CD4-positive, alpha-beta T cell (primary cell): ENCODE data around the gene RARG. TPM values are rescaled to one million over a fixed set of nuclear protein-coding genes. Genes with fewer than 3 reads are reported as not detected.

Source experiments
- ATAC-seq: fragments of 200-7000 bp; cut with Tn5 transposase; one replicate; pipeline ENCODE4 v1.10.0; 2022; ENCODE audit warnings: mild to moderate bottlenecking; ENCODE audit not compliant: poor library complexity
- CTCF ChIA-PET: fragments of 350-600 bp; sonication (Branson Sonifier 250); formaldehyde crosslinking; loops from one replicate; lab custom pipeline; 2021; ENCODE audit warnings: antibody characterized with exemption, inconsistent platforms; lab: Charles Lee
- POLR2A ChIA-PET: fragments of 350-600 bp; sonication (Branson Sonifier 250); formaldehyde crosslinking; loops from one replicate; lab custom pipeline; 2021; ENCODE audit warnings: antibody characterized with exemption, inconsistent platforms; lab: Charles Lee
- DNase-seq, 14 experiments: peaks; one replicate each; pipeline ENCODE4 v3.0.0-alpha.2; 2013 to 2020; ENCODE audit warnings: mixed read lengths in 2 of 14
- H3K27ac ChIP-seq, 2 donors: one replicate each; pipeline versions ENCODE4 v1.5.1 to v1.7.0; 2013; ENCODE audit warnings: low read length in 2 of 2, low read depth in 1 of 2, mild to moderate bottlenecking in 1 of 2
- H3K27me3 ChIP-seq, 2 experiments: 1 replicate in 1 of 2; 2 replicates in 1 of 2; pipeline versions ENCODE4 v1.6.1 to v1.7.0; 2013; ENCODE audit warnings: low read length in 2 of 2, control low read depth in 1 of 2, mild to moderate bottlenecking in 1 of 2, moderate library complexity in 1 of 2; ENCODE audit not compliant: insufficient read depth in 2 of 2, control insufficient read depth in 1 of 2
- H3K36me3 ChIP-seq: one replicate; pipeline ENCODE4 v1.6.1; 2013; ENCODE audit warnings: low read length, control low read depth; ENCODE audit not compliant: insufficient read depth
- H3K4me1 ChIP-seq: one replicate; pipeline ENCODE4 v1.6.1; 2013; ENCODE audit warnings: low read length, control low read depth; ENCODE audit not compliant: insufficient read depth
- H3K4me3 ChIP-seq: one replicate; pipeline ENCODE4 v1.5.1; 2013; ENCODE audit warnings: mild to moderate bottlenecking, low read length, moderate library complexity
- H3K9me3 ChIP-seq, 2 experiments: 1 replicate in 1 of 2; 2 replicates in 1 of 2; pipeline versions ENCODE4 v1.6.1 to v1.7.0; 2013; ENCODE audit warnings: low read length in 2 of 2, mild to moderate bottlenecking in 2 of 2, control low read depth in 1 of 2, moderate library complexity in 1 of 2; ENCODE audit not compliant: control insufficient read depth in 1 of 2, insufficient read depth in 1 of 2
- H3K27ac Mint-ChIP-seq: one replicate; pipeline ENCODE4 v1.8.0; 2020; ENCODE audit warnings: mixed read lengths
- H3K27me3 Mint-ChIP-seq: one replicate; pipeline ENCODE4 v1.8.0; 2021; ENCODE audit warnings: mixed read lengths
- H3K36me3 Mint-ChIP-seq: one replicate; pipeline ENCODE4 v1.8.0; 2021; ENCODE audit warnings: low read depth, mixed read lengths
- H3K4me1 Mint-ChIP-seq: one replicate; pipeline ENCODE4 v1.8.0; 2021; ENCODE audit warnings: low read depth, mixed read lengths
- H3K4me3 Mint-ChIP-seq: one replicate; pipeline ENCODE4 v1.8.0; 2020; ENCODE audit warnings: mild to moderate bottlenecking, mixed read lengths
- H3K9me3 Mint-ChIP-seq: one replicate; pipeline ENCODE4 v1.8.0; 2020; ENCODE audit warnings: mixed read lengths
- CTCF ChIP-seq: fragments of 200-600 bp; IDR thresholded peaks from one replicate; pipeline ENCODE4 v1.8.0; 2022; ENCODE audit warnings: antibody characterized with exemption, mild to moderate bottlenecking
- intact Hi-C, 2 experiments: fragments of 100-400 bp; cut with DNase I in 1 of 2; cut with micrococcal nuclease in 1 of 2; formaldehyde crosslinking; loops; one replicate each; pipeline versions ENCODE4 v1.15.1 to v1.9.0; 2023 to 2025; cut with DNase I, micrococcal nuclease
- total RNA-seq, 174 experiments: library from RNA in 2 of 174; stranded (reverse) in 2 of 174; gene quantifications; one replicate each; pipeline ENCODE4 v1.2.3 and lab custom pipeline; 2021 to 2026

Gene RARG
- total RNA-seq, 2 experiments from 2014 or later: 14.0 to 15.8 TPM

- no peak for TF ChIP-seq CTCF
- H3K27me3 Mint-ChIP-seq: no peaks in the 10 kb centered on the region
- Histone ChIP-seq H3K36me3 (peaks cover 4% of the 10 kb centered on the region), H3K27me3 (no peaks in the 10 kb centered on the region), H3K27ac (peak overlapping the region; percentile 92 to 96), H3K4me3 (peak overlapping the region; percentile 77), H3K4me1 (peaks cover 84% of the 10 kb centered on the region), H3K9me3 (no peaks in the 10 kb centered on the region)
- peaks cover 86% of the 10 kb centered on the region for H3K4me1 Mint-ChIP-seq
- peak overlapping the region; percentile 90 for H3K27ac Mint-ChIP-seq
- H3K4me3 Mint-ChIP-seq: peak overlapping the region; percentile 100
- peak; percentile 47 for ATAC-seq
- no peaks in the 10 kb centered on the region for H3K9me3 Mint-ChIP-seq
- ChIA-PET CTCF (interaction anchor here (0.6 to 8.3 kb wide), 5 partner anchors 11 to 1031 kb away, joined by 3 to 68 read pairs (median 5); partner anchors contain the start of genes AAAS and ESPL1), POLR2A (interaction anchor here (0.7 to 5.6 kb wide), 22 partner anchors 9 to 280 kb away, joined by 3 to 43 read pairs (median 9); partner anchors contain the start of genes AAAS, CSAD, ESPL1 and ITGB7)
- H3K36me3 Mint-ChIP-seq: peaks cover 27% of the 10 kb centered on the region
- peak; percentile 51 to 94 (median 70) for DNase-seq
- intact Hi-C loops: loop anchor here (1.0 to 5.0 kb wide), 3 partner anchors 38 to 47 kb away; partner anchors contain the start of genes CSAD (in 2 of the 2), ZNF740 (in 2 of the 2) and ESPL1 (in 1 of the 2)
These were observed 11.3 kb downstream of the RARG start for GRCh38 chr12:53220694-53221202.

- peak overlapping the region; percentile 100 for H3K4me3 Mint-ChIP-seq
- H3K4me3 ChIP-seq: peak overlapping the region; percentile 77
- H3K9me3 Mint-ChIP-seq: no peaks in the 10 kb centered on the region
- peaks cover 86% of the 10 kb centered on the region for H3K4me1 Mint-ChIP-seq
- H3K36me3 Mint-ChIP-seq: peaks cover 34% of the 10 kb centered on the region
- H3K27me3 ChIP-seq: no peaks in the 10 kb centered on the region
- H3K4me1 ChIP-seq: peaks cover 84% of the 10 kb centered on the region
- ATAC-seq (peak; percentile 75), DNase-seq (peak; percentile 66 to 93 (median 78))
- H3K36me3 ChIP-seq: peaks cover 10% of the 10 kb centered on the region
- intact Hi-C loops: loop anchor here (1.0 to 5.0 kb wide), 3 partner anchors 38 to 47 kb away; partner anchors contain the start of genes CSAD (in 2 of the 2), ZNF740 (in 2 of the 2) and ESPL1 (in 1 of the 2)
- H3K9me3 ChIP-seq: no peaks in the 10 kb centered on the region
- ChIA-PET CTCF (interaction anchor here (0.5 to 8.3 kb wide), 8 partner anchors 10 to 101 kb away, joined by 3 to 68 read pairs (median 3); partner anchors contain the start of genes AAAS, ESPL1 and ITGB7), POLR2A (interaction anchor here (0.7 to 5.6 kb wide), 32 partner anchors 10 to 635 kb away, joined by 3 to 43 read pairs (median 5); partner anchors contain the start of genes AAAS, CSAD, ESPL1 and ITGB7)
- H3K27me3 Mint-ChIP-seq: no peaks in the 10 kb centered on the region
- peak overlapping the region; percentile 90 for H3K27ac Mint-ChIP-seq
- no peak for TF ChIP-seq CTCF
- H3K27ac ChIP-seq: peak overlapping the region; percentile 40 to 92
These were observed 11.9 kb downstream of the RARG start for GRCh38 chr12:53219956-53220693.

- POLR2A ChIA-PET: interaction anchor here (0.7 to 5.6 kb wide), 31 partner anchors 11 to 634 kb away, joined by 3 to 43 read pairs (median 5); partner anchors contain the start of genes AAAS, CSAD, ESPL1 and ITGB7
- H3K36me3 ChIP-seq: peaks cover 17% of the 10 kb centered on the region
- H3K9me3 ChIP-seq: no peaks in the 10 kb centered on the region
- intact Hi-C loops: no loop called here
- H3K4me3 ChIP-seq: peak overlapping the region; percentile 77
- Mint-ChIP-seq H3K4me1 (peaks cover 80% of the 10 kb centered on the region), H3K9me3 (no peaks in the 10 kb centered on the region), H3K36me3 (peaks cover 41% of the 10 kb centered on the region), H3K4me3 (peak overlapping the region; percentile 100), H3K27me3 (no peaks in the 10 kb centered on the region), H3K27ac (peak overlapping the region; percentile 90)
- peaks cover 82% of the 10 kb centered on the region for H3K4me1 ChIP-seq
- DNase-seq (peak in 8 of 14 experiments; percentile 29 to 82 (median 58)), ATAC-seq (peak; percentile 13)
- no peaks in the 10 kb centered on the region for H3K27me3 ChIP-seq
- CTCF ChIA-PET: interaction anchor here (0.6 to 8.3 kb wide), 6 partner anchors 13 to 102 kb away, joined by 3 to 68 read pairs (median 4); partner anchors contain the start of genes AAAS, ESPL1 and ITGB7
- TF ChIP-seq CTCF: no peak
- H3K27ac ChIP-seq: peak overlapping the region; percentile 40 to 92
These were observed 12.6 kb downstream of the RARG start for GRCh38 chr12:53219292-53219955.
